Fibroblast of skin of right biceps (primary cell): ENCODE data around the gene DGKB.
A peak's percentile ranks its signal among the peaks of the same experiment; 100 is the strongest.

Experiments used
- DNase-seq: peaks from one replicate; pipeline ENCODE4 v3.0.0-alpha.2; 2013

The DGKB gene

DNA sequence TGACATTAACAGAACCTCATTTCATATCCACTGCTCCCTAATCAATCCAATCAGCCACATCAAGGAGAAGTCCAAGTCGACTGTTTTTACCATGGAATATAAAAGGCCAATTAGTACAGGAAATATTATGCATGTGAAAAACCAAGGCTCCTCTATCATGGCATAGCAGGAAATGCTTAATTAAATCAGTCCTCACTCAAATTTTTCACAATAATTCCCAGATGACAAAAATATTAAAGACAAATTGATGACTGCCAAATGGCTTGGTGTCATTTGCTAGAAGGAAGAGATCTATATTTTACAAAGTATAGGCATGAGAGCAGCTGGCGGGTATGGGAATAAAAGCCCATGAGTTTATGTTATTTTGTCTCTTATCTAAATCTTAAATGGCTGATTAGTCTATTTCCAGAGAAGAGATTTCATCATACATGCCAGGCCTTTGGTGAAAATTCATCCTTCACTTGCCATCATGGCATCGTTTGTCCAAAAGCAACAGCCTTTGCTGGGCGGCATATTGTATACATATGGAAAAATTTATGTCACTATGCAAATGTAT, 219.6 kb downstream of the DGKB start:
- DNase-seq: no peak

GRCh38 chr7:14676896-14677295, 225.7 kb downstream of the DGKB start:
- DNase-seq: no peak

DNA sequence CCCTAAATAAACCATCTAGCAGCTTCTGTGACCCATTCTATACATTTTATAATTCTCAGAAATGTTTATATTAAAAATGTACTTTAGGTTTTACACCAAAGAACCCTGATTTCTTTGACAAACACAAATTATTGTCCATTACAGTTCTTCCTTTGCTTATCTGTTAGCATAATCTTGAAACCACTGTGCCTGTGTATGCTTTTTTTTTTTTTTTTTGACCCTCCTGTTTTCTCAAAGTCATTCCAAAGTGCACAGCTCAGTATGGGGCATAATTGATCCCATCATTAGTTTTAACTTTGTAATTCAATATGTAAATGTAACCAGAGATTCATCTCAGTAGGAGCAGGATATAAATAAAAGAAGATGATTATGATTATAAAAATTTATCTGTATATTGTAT, 229.3 kb downstream of the DGKB start:
- DNase-seq: no peak

- no peak for DNase-seq
Measured at GRCh38 chr7:14666913-14667312, 235.6 kb downstream of the DGKB start.

- no peak for DNase-seq
Measured at GRCh38 chr7:14666304-14666703, 236.2 kb downstream of the DGKB start.

- DNase-seq: no peak
Measured at GRCh38 chr7:14639801-14640200, 262.8 kb downstream of the DGKB start.

GRCh38 chr7:14639329-14639728, 263.2 kb downstream of the DGKB start:
- no peak for DNase-seq

GRCh38 chr7:14637968-14638367, 264.6 kb downstream of the DGKB start:
- no peak for DNase-seq

DNA sequence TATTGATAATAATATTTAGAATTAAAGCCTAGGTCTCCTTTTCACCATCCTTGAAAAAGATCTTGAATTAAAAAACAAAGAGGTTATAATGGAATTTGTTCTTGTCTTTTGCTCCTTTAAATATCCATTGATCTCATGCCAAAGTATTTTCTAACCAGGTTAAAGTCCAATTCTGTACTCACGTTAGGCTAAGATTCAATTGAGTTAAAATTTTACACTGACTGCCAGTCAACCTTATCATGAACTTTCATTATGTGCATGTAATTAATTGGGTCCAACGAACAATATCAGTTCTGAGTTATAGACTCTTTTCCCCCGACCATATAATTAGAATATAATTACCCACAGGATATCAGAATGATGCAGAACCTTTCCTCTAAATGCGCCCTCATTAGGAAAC, 266.6 kb downstream of the DGKB start:
- DNase-seq: no peak

DNA sequence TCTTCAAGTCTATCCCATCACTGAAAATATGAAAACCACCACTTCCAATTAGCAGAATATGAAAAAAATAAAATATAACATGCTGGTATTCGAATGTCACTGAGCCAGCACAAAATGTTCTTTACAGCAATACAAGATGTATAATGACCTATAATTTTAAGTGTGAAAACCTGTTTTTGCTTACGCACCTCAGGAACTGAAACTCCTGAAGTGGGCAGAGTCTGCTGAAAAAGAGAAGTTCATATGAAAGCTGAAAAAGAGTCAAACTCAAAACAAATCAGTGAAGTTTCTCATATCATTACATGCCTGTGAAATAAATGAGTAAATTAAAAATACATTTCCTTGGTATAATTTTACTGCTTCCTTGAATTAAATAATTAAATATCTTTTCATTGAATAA, 272.5 kb downstream of the DGKB start:
- no peak for DNase-seq

GRCh38 chr7:14628516-14628915, 274.0 kb downstream of the DGKB start:
- no peak for DNase-seq

DNA sequence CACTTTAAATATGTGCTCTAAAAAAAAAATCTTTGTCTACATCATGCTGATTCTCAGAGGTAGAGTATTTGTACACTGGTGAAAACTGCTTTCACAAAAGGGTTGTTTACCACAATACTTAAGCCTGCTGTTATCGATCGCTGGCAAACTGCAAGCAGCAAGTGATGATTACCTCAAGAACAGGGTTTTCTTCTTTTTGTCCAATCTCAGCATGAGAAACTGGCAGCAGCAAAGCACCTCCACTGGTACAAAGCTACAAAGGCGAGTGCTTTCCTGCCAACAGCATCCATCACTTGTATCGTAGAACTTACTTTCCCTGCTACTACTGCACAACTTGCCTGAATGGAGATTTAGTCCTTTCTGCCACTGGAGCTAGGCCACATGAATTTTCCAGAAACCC, 276.5 kb downstream of the DGKB start:
- DNase-seq: no peak

- no peak for DNase-seq
Measured at GRCh38 chr7:14622559-14622958, 280.0 kb downstream of the DGKB start.

DNA sequence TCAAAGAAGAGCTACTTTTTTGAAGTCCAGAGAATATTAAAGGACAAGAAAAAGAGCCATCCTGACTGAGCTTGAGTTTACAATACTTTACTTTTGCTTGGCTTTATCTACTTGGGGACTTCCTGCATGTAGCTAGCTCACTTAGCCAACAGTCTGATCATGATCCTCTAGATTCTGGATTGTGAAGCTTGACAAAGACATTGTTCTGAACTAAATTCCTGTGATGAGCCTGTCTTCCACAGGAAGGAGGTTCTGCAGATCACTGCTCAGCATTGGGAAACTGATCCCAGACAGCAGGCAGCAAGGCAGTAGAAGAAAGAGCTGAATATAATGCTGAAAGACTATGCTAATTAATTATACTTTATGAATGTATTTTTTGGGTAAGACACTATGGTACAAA, 296.4 kb downstream of the DGKB start:
- peak; percentile 30 for DNase-seq

DNA sequence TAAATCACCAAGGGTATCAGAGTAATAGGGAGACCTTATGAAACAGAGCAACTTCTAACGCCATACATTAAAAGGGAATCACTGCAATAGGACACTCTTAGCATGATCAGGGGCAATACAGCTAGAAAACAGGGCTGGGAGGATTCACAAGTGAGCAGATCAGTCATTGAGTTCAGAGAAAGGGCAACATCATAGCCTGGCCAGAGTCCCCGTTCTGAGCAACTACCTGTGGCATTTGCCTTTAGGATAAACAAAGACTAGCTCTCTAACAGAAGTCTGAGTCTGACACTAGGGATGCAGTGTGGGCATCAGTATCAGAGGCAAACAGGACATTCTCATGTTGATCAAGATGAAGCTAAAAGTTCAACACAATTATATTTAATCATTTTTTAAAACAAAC, 297.9 kb downstream of the DGKB start:
- peak; percentile 45 for DNase-seq

- DNase-seq: peak; percentile 2
Measured at GRCh38 chr7:14602851-14603250, 299.7 kb downstream of the DGKB start.

GRCh38 chr7:14600766-14601367, 301.7 kb downstream of the DGKB start:
- no peak for DNase-seq

DNA sequence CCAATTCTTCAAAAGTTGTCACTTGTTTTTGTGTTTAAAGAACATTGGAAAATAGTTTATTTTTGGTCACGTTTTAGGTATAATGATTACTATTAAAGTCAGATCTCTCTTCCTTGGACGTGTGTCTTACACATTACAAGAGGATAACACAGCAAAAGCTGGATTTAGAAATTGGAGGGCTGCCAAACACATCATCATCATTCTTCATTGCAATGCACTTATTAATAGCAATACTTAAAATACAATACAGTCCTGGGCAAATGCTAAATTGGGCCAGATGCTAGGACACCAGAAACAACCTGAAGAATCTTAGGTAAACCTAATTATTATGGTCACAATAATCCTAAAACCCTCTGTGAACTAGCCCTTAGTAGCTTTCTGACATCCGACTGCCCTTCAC, 303.6 kb downstream of the DGKB start:
- DNase-seq: peak; percentile 69

- DNase-seq: peak; percentile 73
Measured at GRCh38 chr7:14596421-14596820, 306.1 kb downstream of the DGKB start.

DNA sequence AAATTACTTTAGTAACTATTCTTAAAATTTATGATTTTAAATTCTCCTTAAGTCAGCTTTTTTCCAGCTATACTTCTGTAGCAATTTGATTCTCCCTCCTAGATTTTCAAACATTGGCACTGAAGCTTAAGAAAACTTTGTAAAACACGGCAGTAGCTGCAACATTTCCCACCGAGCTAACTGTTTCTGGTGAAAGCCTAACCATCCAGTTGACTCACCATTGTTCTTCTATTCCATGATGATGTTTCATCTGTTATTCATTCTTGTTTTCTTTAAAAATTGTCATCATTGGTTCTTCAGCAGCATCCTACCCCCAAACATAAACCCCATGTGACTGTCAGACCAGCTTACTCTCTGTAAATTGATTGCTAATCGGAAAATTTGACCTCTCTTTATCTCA, 312.3 kb downstream of the DGKB start:
- peak; percentile 0 for DNase-seq

- DNase-seq: no peak
Measured at GRCh38 chr7:14585232-14585631, 317.3 kb downstream of the DGKB start.

DNA sequence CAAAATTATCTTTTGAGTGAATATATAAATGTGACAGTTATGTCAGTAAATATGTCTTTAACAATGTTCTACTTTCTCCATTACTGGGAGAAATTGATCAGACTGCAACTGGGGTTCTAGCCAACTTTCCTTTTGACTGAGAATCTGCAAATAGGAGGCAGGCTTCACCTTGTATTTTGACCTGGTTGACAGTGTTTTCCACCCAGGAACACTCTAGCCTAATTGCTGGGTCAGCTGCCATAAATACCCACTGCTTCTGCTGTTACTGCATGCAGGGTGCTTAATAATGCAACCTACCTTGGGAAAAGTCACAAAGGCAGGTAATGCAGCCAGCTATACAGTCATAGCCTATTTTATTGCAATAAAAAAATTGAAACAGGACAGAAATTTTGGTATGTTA, 319.0 kb downstream of the DGKB start:
- DNase-seq: no peak

GRCh38 chr7:14582010-14582409, 320.5 kb downstream of the DGKB start:
- DNase-seq: no peak

DNA sequence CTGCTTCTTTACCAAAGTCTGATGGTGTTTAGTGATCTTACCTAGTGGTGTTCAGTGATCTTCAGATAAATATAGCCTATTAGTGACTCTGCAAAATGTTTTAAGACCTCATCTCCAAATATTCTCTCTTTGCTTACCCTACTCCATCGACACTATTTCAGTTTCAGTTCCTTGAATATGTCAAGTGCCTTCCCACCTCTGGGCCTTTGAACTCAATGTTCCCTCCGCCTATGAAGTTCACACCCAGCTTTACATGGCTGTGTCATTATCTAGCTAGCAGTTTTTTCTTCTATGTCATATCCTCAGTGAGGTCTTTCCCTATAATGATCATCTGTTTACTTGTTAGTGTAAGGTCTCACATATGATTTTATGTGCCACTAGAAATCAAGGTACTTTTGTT, 322.6 kb downstream of the DGKB start:
- DNase-seq: no peak

DNA sequence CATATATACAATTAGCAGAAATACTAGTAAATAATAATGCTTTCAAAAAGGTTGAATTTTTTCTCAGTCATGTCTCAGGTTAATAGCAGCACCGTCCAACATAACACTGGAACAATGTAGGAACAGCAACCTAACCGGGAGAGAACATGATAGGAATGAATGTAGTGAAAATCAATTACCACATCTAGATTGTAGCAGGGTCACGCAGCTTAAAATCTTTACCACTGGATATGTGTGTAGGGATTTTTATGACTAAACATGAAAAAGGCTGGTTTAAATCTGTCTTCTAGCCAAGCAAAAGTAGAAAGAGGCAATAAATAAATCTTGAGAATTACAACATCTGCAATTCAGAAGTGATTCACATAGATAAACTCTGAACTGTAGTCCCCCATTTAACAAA, 326.0 kb downstream of the DGKB start:
- no peak for DNase-seq
